ENCODE measurements around the gene FAM50B.
A peak's percentile ranks its signal among the peaks of the same experiment; 100 is the strongest.

FAM50B gene

GRCh38 chr6:3884007-3884745 lies 35.0 kb downstream of the FAM50B start:
- in situ Hi-C loops (cut with HindIII; ENCODE audit: low pct_ligation_motif_present, low pct_unique_long_range_greater_than_20kb, low sequenced_read_pairs), result no loop called here

GRCh38 chr6:3885262-3886036 lies 36.3 kb downstream of the FAM50B start:
- in situ Hi-C loops (cut with HindIII; ENCODE audit: low pct_ligation_motif_present, low pct_unique_long_range_greater_than_20kb, low sequenced_read_pairs), result no loop called here

More at GRCh38 chr6:3884007-3884745, 35.0 kb downstream of the FAM50B start:
- DNase-seq, result peak; percentile 50

GRCh38 chr6:3887150-3887700 lies 38.1 kb downstream of the FAM50B start:
- in situ Hi-C loops (cut with HindIII; ENCODE audit: low pct_ligation_motif_present, low pct_unique_long_range_greater_than_20kb, low sequenced_read_pairs), result no loop called here
- DNase-seq, result peak; percentile 45

More at GRCh38 chr6:3885262-3886036, 36.3 kb downstream of the FAM50B start:
- peak; percentile 39 for DNase-seq

- in situ Hi-C loops (cut with HindIII; ENCODE audit: low pct_ligation_motif_present, low pct_unique_long_range_greater_than_20kb, low sequenced_read_pairs), result no loop called here
- DNase-seq, result no peak
Observed at GRCh38 chr6:3888153-3888957, 39.2 kb downstream of the FAM50B start.

GRCh38 chr6:3890047-3890446 lies 40.9 kb downstream of the FAM50B start:
- in situ Hi-C loops (cut with HindIII; ENCODE audit: low pct_ligation_motif_present, low pct_unique_long_range_greater_than_20kb, low sequenced_read_pairs), result no loop called here
- no peak for DNase-seq

GRCh38 chr6:3891883-3892282 lies 42.7 kb downstream of the FAM50B start:
- no peak for DNase-seq
- in situ Hi-C loops (cut with HindIII; ENCODE audit: low pct_ligation_motif_present, low pct_unique_long_range_greater_than_20kb, low sequenced_read_pairs), result no loop called here

GRCh38 chr6:3892603-3893002 lies 43.4 kb downstream of the FAM50B start:
- in situ Hi-C loops (cut with HindIII; ENCODE audit: low pct_ligation_motif_present, low pct_unique_long_range_greater_than_20kb, low sequenced_read_pairs), result no loop called here

GRCh38 chr6:3893487-3893886 lies 44.3 kb downstream of the FAM50B start:
- in situ Hi-C loops (cut with HindIII; ENCODE audit: low pct_ligation_motif_present, low pct_unique_long_range_greater_than_20kb, low sequenced_read_pairs), result no loop called here

More at GRCh38 chr6:3892603-3893002, 43.4 kb downstream of the FAM50B start:
- no peak for DNase-seq

GRCh38 chr6:3893917-3894316 lies 44.7 kb downstream of the FAM50B start:
- no peak for DNase-seq
- in situ Hi-C loops (cut with HindIII; ENCODE audit: low pct_ligation_motif_present, low pct_unique_long_range_greater_than_20kb, low sequenced_read_pairs), result no loop called here

More at GRCh38 chr6:3893487-3893886, 44.3 kb downstream of the FAM50B start:
- DNase-seq, result no peak

- no peak for DNase-seq
- in situ Hi-C loops (cut with HindIII; ENCODE audit: low pct_ligation_motif_present, low pct_unique_long_range_greater_than_20kb, low sequenced_read_pairs), result no loop called here
Observed at GRCh38 chr6:3894590-3895311, 45.6 kb downstream of the FAM50B start.

- no peak for DNase-seq
- in situ Hi-C loops (cut with HindIII; ENCODE audit: low pct_ligation_motif_present, low pct_unique_long_range_greater_than_20kb, low sequenced_read_pairs), result no loop called here
Observed at GRCh38 chr6:3895312-3895653, 46.1 kb downstream of the FAM50B start.

- DNase-seq, result no peak
- in situ Hi-C loops (cut with HindIII; ENCODE audit: low pct_ligation_motif_present, low pct_unique_long_range_greater_than_20kb, low sequenced_read_pairs), result no loop called here
Observed at GRCh38 chr6:3895805-3896204, 46.6 kb downstream of the FAM50B start.

- in situ Hi-C loops (cut with HindIII; ENCODE audit: low pct_ligation_motif_present, low pct_unique_long_range_greater_than_20kb, low sequenced_read_pairs), result no loop called here
- DNase-seq, result no peak
Observed at GRCh38 chr6:3898265-3898994, 49.3 kb downstream of the FAM50B start.

- no peak for DNase-seq
- in situ Hi-C loops (cut with HindIII; ENCODE audit: low pct_ligation_motif_present, low pct_unique_long_range_greater_than_20kb, low sequenced_read_pairs), result no loop called here
Observed at GRCh38 chr6:3899061-3899460, 49.9 kb downstream of the FAM50B start.

GRCh38 chr6:3899970-3900439 lies 50.8 kb downstream of the FAM50B start:
- in situ Hi-C loops (cut with HindIII; ENCODE audit: low pct_ligation_motif_present, low pct_unique_long_range_greater_than_20kb, low sequenced_read_pairs), result no loop called here
- no peak for DNase-seq
